Tibial artery (tissue), 4 donors: Measurements from ENCODE around the gene DSG2.
A peak's percentile ranks its signal among the peaks of the same experiment; 100 is the strongest.

Experiments
- DNase-seq, 2 donors: peaks; one replicate each; pipeline ENCODE4 v3.0.0-alpha.2; 2019
- H3K27ac ChIP-seq, 2 donors: fragments of 200-600 bp; sonication (generic) in 1 of 2; 1 replicate in 1 of 2; 2 replicates in 1 of 2; pipeline ENCODE4 v1.5.1; 2018 to 2019; ENCODE audit warnings: mild to moderate bottlenecking in 1 of 2
- H3K27me3 ChIP-seq, 2 donors: fragments of 200-600 bp; sonication (generic) in 1 of 2; one replicate each; pipeline versions ENCODE4 v1.5.1 to v1.6.0; 2016 to 2019
- H3K36me3 ChIP-seq, 3 donors: fragments of 200-600 bp; sonication (generic) in 2 of 3; one replicate each; pipeline ENCODE4 v1.5.1; 2016 to 2019; ENCODE audit warnings: mild to moderate bottlenecking in 2 of 3
- H3K4me1 ChIP-seq, 4 donors: fragments of 200-600 bp; sonication (generic) in 2 of 4; 1 replicate in 3 of 4; 2 replicates in 1 of 4; pipeline ENCODE4 v1.5.1; 2016 to 2019
- H3K4me3 ChIP-seq, 2 donors: fragments of 200-600 bp; sonication (generic) in 1 of 2; 1 replicate in 1 of 2; 2 replicates in 1 of 2; pipeline ENCODE4 v1.5.1; 2018 to 2019; ENCODE audit warnings: mild to moderate bottlenecking in 2 of 2
- H3K9me3 ChIP-seq, 3 donors: fragments of 200-600 bp; sonication (generic) in 1 of 3; one replicate each; pipeline ENCODE4 v1.5.1; 2016 to 2019
- intact Hi-C: fragments of 100-400 bp; cut with DNase I; formaldehyde crosslinking; loops from one replicate; pipeline ENCODE4 v1.15.0; 2023; ENCODE audit warnings: low total_unique reads
- TF ChIP-seq, protein P1 (sequence below), 2 experiments: fragments of 200-600 bp in 1 of 2; fragments of 450-650 bp in 1 of 2; IDR thresholded peaks; one replicate each; pipeline ENCODE4 v1.5.1; 2017 to 2019; ENCODE audit warnings: antibody characterized with exemption in 2 of 2, mild to moderate bottlenecking in 1 of 2, moderate library complexity in 1 of 2

DSG2 gene

GRCh38 chr18:31555971-31556747 is 58.2 kb downstream of the DSG2 start:
- Histone ChIP-seq H3K4me3 (no peak overlapping the region), H3K27ac (no peak overlapping the region), H3K9me3 (no peaks in the 10 kb centered on the region), H3K27me3 (no peaks in the 10 kb centered on the region), H3K36me3 (no peaks in the 10 kb centered on the region), H3K4me1 (no peaks in the 10 kb centered on the region)
- no peak for DNase-seq
- TF ChIP-seq, protein P1, sequence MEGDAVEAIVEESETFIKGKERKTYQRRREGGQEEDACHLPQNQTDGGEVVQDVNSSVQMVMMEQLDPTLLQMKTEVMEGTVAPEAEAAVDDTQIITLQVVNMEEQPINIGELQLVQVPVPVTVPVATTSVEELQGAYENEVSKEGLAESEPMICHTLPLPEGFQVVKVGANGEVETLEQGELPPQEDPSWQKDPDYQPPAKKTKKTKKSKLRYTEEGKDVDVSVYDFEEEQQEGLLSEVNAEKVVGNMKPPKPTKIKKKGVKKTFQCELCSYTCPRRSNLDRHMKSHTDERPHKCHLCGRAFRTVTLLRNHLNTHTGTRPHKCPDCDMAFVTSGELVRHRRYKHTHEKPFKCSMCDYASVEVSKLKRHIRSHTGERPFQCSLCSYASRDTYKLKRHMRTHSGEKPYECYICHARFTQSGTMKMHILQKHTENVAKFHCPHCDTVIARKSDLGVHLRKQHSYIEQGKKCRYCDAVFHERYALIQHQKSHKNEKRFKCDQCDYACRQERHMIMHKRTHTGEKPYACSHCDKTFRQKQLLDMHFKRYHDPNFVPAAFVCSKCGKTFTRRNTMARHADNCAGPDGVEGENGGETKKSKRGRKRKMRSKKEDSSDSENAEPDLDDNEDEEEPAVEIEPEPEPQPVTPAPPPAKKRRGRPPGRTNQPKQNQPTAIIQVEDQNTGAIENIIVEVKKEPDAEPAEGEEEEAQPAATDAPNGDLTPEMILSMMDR (IDR thresholded peaks at IDR 0.05) = peak; percentile 68 to 82
- intact Hi-C loops = no loop called here

DNA sequence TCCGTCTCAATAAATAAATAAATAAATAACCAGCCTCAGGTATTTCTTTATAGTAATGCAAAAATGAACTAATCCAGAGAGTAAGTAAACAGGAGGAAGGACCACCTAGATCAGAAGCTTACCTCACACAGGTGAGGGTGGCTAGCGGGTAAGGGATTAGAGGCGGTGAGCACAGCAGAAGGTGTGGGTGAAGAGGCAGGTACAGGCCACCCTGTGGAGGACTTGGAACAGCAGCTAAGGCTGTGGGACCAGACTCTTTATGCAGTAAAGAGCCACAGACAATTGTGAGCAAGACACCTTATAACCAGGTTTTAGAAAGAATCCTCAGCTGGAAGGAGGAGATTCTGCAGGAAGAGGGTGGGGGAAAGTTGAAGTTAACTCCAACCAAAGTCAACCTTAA is 59.5 kb downstream of the DSG2 start:
- TF ChIP-seq, protein P1 (IDR thresholded peaks at IDR 0.05) = no peak
- Histone ChIP-seq H3K4me3 (no peak overlapping the region), H3K36me3 (no peaks in the 10 kb centered on the region), H3K4me1 (no peaks in the 10 kb centered on the region), H3K9me3 (no peaks in the 10 kb centered on the region), H3K27ac (no peak overlapping the region), H3K27me3 (no peaks in the 10 kb centered on the region)
- intact Hi-C loops = no loop called here
- DNase-seq = no peak

DNA sequence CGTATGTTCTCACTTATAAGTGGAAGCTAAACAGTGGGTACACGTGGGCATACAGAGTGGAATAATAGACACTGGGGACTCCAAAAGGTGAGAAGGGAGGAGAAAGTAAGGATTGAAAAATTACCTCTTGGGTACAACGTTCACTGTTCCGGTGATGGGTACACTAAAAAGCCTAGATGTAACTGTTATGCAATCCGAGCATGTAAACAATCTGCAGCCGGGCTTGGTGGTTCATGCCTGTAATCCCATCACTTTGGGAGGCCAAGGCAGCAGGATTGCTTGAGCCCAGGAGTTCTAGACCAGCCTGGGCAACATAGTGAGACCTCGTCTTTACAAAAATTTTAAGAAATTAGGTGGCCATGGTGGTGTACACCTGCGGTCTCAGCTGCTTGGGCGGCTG is 60.6 kb downstream of the DSG2 start:
- H3K9me3 ChIP-seq = no peaks in the 10 kb centered on the region

DNA sequence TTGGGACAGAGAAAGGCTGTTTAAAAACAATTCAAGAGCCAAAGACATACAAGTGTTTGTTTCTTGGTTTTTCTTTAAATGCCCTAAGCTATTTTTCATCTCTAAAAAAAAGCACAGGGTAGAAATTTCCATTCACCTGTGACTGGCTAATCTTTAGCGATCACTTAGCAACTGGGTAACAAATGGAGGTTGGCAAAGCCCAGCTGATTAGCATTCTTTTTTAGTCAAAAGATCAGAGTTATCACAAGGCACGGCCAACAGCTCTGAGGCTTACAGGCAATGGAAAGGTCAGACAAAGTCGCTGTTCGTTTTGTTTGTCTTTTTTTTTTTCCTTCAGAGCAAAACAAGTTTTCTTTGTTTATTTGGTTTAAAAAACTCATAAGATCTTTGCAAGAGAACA is 64.7 kb downstream of the DSG2 start:
- H3K9me3 ChIP-seq = no peaks in the 10 kb centered on the region
- H3K36me3 ChIP-seq = no peaks in the 10 kb centered on the region
- no peak for DNase-seq
- no peak overlapping the region for H3K4me3 ChIP-seq
- peaks cover 0 to 3% of the 10 kb centered on the region in 2 donors for H3K27me3 ChIP-seq
- intact Hi-C loops = no loop called here
- no peak overlapping the region for H3K27ac ChIP-seq
- TF ChIP-seq, protein P1 (IDR thresholded peaks at IDR 0.05) = no peak
- no peaks in the 10 kb centered on the region for H3K4me1 ChIP-seq

More for the DNA sequence above, 60.6 kb downstream of the DSG2 start:
- TF ChIP-seq, protein P1 (IDR thresholded peaks at IDR 0.05) = no peak
- no peak for DNase-seq
- Histone ChIP-seq H3K27ac (no peak overlapping the region), H3K4me1 (no peaks in the 10 kb centered on the region), H3K36me3 (no peaks in the 10 kb centered on the region), H3K4me3 (no peak overlapping the region), H3K27me3 (no peaks in the 10 kb centered on the region)
- intact Hi-C loops = no loop called here

- Histone ChIP-seq H3K9me3 (no peaks in the 10 kb centered on the region), H3K36me3 (no peaks in the 10 kb centered on the region), H3K27me3 (peaks cover 0 to 3% of the 10 kb centered on the region in 2 donors), H3K4me1 (no peaks in the 10 kb centered on the region), H3K27ac (no peak overlapping the region), H3K4me3 (no peak overlapping the region)
- TF ChIP-seq, protein P1 (IDR thresholded peaks at IDR 0.05) = no peak
- no peak for DNase-seq
- intact Hi-C loops = no loop called here
Observed at GRCh38 chr18:31563778-31564177, 65.8 kb downstream of the DSG2 start.
